Measurements from ENCODE around the gene ARSA. TPM values are rescaled to one million over a fixed set of nuclear protein-coding genes. Genes with fewer than 3 reads are reported as not detected.
A peak's percentile ranks its signal among the peaks of the same experiment; 100 is the strongest.

ARSA gene
- total and polyA plus RNA-seq, 2 of the 13 experiments (the other 11 are each of a cell fraction or from before 2014, with no cell fraction given): 9.0 to 11.5 TPM

DNA sequence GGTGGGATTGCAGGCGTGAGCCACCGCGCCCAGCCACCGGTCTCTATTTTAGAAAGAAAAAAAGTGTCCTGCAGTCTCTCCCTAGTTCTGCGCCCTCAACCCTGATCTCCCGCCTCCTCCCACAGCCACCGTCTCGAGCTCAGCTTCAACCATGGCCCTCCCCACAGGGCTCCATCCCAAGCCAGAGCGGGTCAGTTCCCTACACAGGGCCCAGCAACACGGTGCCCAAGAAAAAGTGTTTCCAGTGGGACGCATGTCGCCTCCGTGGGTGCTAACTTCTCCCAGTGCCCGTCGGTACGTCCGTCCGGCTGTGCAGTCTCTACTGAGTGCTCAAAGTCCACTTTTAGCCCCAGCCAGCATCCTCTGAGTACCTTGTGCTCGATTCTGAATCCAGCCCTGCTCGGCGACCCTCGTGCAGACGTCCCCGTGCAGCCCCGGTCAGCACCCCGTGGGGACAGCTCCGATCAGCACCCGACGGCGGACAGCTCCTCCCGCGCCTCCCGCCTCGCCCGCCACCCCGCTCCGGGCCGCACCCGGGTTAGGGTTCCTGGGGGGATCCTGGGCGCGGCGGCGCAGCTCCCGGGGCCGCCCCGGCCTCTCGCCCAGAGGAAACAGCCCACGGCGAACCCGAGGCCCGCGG lies 28.0 kb downstream of the ARSA start (continued):
- TF ChIP-seq, protein P1, sequence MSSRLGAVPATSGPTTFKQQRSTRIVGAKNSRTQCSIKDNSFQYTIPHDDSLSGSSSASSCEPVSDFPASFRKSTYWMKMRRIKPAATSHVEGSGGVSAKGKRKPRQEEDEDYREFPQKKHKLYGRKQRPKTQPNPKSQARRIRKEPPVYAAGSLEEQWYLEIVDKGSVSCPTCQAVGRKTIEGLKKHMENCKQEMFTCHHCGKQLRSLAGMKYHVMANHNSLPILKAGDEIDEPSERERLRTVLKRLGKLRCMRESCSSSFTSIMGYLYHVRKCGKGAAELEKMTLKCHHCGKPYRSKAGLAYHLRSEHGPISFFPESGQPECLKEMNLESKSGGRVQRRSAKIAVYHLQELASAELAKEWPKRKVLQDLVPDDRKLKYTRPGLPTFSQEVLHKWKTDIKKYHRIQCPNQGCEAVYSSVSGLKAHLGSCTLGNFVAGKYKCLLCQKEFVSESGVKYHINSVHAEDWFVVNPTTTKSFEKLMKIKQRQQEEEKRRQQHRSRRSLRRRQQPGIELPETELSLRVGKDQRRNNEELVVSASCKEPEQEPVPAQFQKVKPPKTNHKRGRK (CRISPR knock-in tag; IDR thresholded peaks at IDR 0.05): no peak
- no peak for TF ChIP-seq GTF3A (CRISPR knock-in tag; conservative IDR thresholded peaks at IDR 0.05)
- no peak for TF ChIP-seq SMC3 (IDR thresholded peaks at IDR 0.05; ENCODE audit: low read length)
- TF ChIP-seq ZSCAN29 (CRISPR knock-in tag; conservative IDR thresholded peaks at IDR 0.05): no peak
- TF ChIP-seq SRY (CRISPR knock-in tag; IDR thresholded peaks at IDR 0.05): peak; percentile 100
- no peak for TF ChIP-seq TCF7L2 (IDR thresholded peaks at IDR 0.05; ENCODE audit: low read depth, low read length)
- peak; percentile 89 for TF ChIP-seq ZNF850 (CRISPR knock-in tag; conservative IDR thresholded peaks at IDR 0.05)
- TF ChIP-seq, protein P2, sequence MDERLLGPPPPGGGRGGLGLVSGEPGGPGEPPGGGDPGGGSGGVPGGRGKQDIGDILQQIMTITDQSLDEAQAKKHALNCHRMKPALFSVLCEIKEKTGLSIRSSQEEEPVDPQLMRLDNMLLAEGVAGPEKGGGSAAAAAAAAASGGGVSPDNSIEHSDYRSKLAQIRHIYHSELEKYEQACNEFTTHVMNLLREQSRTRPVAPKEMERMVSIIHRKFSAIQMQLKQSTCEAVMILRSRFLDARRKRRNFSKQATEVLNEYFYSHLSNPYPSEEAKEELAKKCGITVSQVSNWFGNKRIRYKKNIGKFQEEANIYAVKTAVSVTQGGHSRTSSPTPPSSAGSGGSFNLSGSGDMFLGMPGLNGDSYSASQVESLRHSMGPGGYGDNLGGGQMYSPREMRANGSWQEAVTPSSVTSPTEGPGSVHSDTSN (CRISPR knock-in tag; IDR thresholded peaks at IDR 0.05): 0 out of 2 replicates have a peak, but pooled peaks have one; percentile 25
- TF ChIP-seq, protein P3, sequence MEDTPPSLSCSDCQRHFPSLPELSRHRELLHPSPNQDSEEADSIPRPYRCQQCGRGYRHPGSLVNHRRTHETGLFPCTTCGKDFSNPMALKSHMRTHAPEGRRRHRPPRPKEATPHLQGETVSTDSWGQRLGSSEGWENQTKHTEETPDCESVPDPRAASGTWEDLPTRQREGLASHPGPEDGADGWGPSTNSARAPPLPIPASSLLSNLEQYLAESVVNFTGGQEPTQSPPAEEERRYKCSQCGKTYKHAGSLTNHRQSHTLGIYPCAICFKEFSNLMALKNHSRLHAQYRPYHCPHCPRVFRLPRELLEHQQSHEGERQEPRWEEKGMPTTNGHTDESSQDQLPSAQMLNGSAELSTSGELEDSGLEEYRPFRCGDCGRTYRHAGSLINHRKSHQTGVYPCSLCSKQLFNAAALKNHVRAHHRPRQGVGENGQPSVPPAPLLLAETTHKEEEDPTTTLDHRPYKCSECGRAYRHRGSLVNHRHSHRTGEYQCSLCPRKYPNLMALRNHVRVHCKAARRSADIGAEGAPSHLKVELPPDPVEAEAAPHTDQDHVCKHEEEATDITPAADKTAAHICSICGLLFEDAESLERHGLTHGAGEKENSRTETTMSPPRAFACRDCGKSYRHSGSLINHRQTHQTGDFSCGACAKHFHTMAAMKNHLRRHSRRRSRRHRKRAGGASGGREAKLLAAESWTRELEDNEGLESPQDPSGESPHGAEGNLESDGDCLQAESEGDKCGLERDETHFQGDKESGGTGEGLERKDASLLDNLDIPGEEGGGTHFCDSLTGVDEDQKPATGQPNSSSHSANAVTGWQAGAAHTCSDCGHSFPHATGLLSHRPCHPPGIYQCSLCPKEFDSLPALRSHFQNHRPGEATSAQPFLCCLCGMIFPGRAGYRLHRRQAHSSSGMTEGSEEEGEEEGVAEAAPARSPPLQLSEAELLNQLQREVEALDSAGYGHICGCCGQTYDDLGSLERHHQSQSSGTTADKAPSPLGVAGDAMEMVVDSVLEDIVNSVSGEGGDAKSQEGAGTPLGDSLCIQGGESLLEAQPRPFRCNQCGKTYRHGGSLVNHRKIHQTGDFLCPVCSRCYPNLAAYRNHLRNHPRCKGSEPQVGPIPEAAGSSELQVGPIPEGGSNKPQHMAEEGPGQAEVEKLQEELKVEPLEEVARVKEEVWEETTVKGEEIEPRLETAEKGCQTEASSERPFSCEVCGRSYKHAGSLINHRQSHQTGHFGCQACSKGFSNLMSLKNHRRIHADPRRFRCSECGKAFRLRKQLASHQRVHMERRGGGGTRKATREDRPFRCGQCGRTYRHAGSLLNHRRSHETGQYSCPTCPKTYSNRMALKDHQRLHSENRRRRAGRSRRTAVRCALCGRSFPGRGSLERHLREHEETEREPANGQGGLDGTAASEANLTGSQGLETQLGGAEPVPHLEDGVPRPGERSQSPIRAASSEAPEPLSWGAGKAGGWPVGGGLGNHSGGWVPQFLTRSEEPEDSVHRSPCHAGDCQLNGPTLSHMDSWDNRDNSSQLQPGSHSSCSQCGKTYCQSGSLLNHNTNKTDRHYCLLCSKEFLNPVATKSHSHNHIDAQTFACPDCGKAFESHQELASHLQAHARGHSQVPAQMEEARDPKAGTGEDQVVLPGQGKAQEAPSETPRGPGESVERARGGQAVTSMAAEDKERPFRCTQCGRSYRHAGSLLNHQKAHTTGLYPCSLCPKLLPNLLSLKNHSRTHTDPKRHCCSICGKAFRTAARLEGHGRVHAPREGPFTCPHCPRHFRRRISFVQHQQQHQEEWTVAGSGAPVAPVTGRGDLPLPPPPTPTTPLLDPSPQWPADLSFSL (CRISPR knock-in tag; IDR thresholded peaks at IDR 0.05): 0 out of 2 replicates have a peak, but pooled peaks have one; percentile 38
- no peak for TF ChIP-seq SKI (IDR thresholded peaks at IDR 0.05; ENCODE audit: partially characterized antibody)
- TF ChIP-seq GATAD2A (CRISPR knock-in tag; IDR thresholded peaks at IDR 0.05): peak; percentile 64
- TF ChIP-seq MEIS1 (CRISPR knock-in tag; IDR thresholded peaks at IDR 0.05; ENCODE audit: borderline replicate concordance): peak; percentile 85
- peak; percentile 98; the same call in 1 of the 2 replicates for TF ChIP-seq ZNF468 (CRISPR knock-in tag; IDR thresholded peaks at IDR 0.05)
- peak; percentile 69 for TF ChIP-seq ZNF143 (CRISPR knock-in tag; IDR thresholded peaks at IDR 0.05)
- TF ChIP-seq, protein P4, sequence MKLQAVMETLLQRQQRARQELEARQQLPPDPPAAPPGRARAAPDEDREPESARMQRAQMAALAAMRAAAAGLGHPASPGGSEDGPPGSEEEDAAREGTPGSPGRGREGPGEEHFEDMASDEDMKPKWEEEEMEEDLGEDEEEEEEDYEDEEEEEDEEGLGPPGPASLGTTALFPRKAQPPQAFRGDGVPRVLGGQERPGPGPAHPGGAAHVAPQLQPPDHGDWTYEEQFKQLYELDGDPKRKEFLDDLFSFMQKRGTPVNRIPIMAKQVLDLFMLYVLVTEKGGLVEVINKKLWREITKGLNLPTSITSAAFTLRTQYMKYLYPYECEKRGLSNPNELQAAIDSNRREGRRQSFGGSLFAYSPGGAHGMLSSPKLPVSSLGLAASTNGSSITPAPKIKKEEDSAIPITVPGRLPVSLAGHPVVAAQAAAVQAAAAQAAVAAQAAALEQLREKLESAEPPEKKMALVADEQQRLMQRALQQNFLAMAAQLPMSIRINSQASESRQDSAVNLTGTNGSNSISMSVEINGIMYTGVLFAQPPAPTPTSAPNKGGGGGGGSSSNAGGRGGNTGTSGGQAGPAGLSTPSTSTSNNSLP (IDR thresholded peaks at IDR 0.05; ENCODE audit: low read depth, low read length): no peak
- peak; percentile 85; the same call in 1 of the 2 replicates for TF ChIP-seq KAT7 (CRISPR knock-in tag; IDR thresholded peaks at IDR 0.05; ENCODE audit: borderline replicate concordance)
- TF ChIP-seq, protein P5, sequence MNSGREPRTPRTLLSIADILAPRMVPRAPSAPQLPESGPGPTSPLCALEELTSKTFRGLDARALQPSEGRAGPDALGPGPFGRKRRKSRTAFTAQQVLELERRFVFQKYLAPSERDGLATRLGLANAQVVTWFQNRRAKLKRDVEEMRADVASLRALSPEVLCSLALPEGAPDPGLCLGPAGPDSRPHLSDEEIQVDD (CRISPR knock-in tag; IDR thresholded peaks at IDR 0.05; ENCODE audit: borderline replicate concordance): peak; percentile 99
- TF ChIP-seq GTF2F1 (IDR thresholded peaks at IDR 0.05; ENCODE audit: low read length): no peak
- TF ChIP-seq GABPA (IDR thresholded peaks at IDR 0.05; ENCODE audit: low read depth, low read length): no peak
- TF ChIP-seq GABPA (CRISPR knock-in tag; IDR thresholded peaks at IDR 0.05; ENCODE audit: low read depth): 0 out of 2 replicates have a peak, but pooled peaks have one; percentile 22

Measured in HepG2 (cell line).